Sigmoid colon (tissue), 4 donors: ENCODE measurements around the gene GTF2H1.

ENCODE experiments used
- CTCF ChIP-seq, 4 experiments: fragments of 450-650 bp in 3 of 4; fragments of 200-600 bp in 1 of 4; IDR thresholded peaks; one replicate each; pipeline ENCODE4 v1.5.1; 2016 to 2019; ENCODE audit warnings: antibody characterized with exemption in 4 of 4, mild to moderate bottlenecking in 3 of 4, moderate library complexity in 2 of 4
- EP300 ChIP-seq, 4 donors: sonication (generic); formaldehyde crosslinking; IDR thresholded peaks; one replicate each; pipeline ENCODE4 v1.6.1; 2017; ENCODE audit warnings: antibody characterized with exemption in 4 of 4
- POLR2A ChIP-seq, 2 donors: fragments of 450-650 bp; IDR thresholded peaks; one replicate each; pipeline ENCODE4 v1.6.1; 2016; ENCODE audit warnings: antibody characterized with exemption in 2 of 2, mild to moderate bottlenecking in 2 of 2, moderate library complexity in 2 of 2
- POLR2AphosphoS5 ChIP-seq, 4 donors: sonication (generic); formaldehyde crosslinking; IDR thresholded peaks; one replicate each; pipeline ENCODE4 v1.6.1; 2017; ENCODE audit warnings: antibody characterized with exemption in 4 of 4

DNA sequence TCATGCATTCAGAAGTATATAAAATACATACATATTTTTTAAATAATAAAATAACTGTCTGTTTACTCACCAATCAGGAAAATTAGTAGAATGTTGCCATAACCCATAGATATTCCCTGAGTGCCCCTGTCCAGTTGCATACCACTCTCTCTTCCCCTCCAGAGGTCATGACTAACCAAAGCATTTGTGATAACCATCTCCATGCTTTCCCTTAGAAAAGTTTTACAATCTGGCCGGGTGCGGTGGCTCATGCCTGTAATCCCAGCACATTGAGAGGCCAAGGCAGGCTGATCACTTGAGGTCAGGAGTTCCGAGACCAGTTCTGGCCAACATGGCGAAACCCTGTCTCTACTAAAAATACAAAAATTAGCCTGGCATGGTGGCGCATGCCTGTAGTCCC is 38.8 kb downstream of the GTF2H1 start:
- TF ChIP-seq EP300 (IDR thresholded peaks at IDR 0.05), result no peak
- TF ChIP-seq CTCF (IDR thresholded peaks at IDR 0.05), result no peak
- no peak for TF ChIP-seq POLR2A (IDR thresholded peaks at IDR 0.05)
- no peak for TF ChIP-seq POLR2AphosphoS5 (IDR thresholded peaks at IDR 0.05)
